NCI-H2107 treated with DMSO at 0.1 percent for 48 hours (cell line): ENCODE results near the gene TP53INP2.
"Not testable (repeated sequence)": the region's sequence is repeated elsewhere in the genome, so short reads cannot be mapped to it uniquely, and the experiment has no call there.

Source experiments
- DNase-seq: peaks from one replicate; lab custom pipeline; 2025; ENCODE audit not compliant: unreplicated experiment; lab: John Stamatoyannopoulos, UW

TP53INP2 gene

DNA sequence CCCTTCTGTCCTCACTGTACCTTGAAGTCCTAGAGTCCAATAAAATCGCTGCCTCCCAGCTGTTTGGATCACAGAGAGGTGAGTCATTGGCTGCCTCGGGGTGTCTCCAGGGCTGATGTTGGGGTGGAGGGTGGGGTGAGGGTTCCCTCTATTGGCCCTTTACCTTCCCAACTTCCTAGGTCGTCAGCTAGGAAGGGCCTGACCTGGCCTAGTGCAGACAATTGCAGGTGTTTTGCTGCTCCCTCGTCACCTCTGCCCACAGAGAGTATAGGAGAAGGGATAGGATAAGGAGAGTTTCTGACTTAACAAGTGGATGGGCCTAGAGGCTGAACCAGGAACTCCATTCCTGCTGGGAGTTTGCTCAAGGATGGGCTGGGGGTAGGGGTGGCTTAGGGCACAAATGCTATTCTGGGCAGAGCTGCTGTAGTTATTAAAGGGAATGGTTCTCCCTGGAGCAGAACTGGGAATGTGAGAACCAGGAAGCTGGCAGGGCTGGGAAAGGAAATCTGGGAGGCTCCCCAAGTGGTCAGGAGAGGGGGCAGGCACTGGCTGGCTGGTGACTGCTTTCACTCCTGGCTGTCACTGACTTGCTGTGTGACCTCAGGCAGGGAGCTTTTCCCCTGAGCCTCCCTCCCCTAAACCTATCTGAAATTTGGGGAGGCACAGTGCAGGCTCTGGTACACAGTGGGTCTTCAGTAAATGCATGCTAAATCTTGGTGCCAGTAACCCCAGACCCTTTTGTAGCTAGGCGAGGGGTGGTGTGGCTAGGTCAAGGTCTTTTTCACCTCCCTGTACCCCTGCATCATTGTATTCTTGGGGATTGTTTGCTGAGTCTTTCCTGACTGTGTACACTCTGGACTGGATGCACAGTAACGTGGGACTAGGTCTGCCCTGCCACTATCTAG, 1.5 kb downstream of the TP53INP2 start:
- DNase-seq: no peak

DNA sequence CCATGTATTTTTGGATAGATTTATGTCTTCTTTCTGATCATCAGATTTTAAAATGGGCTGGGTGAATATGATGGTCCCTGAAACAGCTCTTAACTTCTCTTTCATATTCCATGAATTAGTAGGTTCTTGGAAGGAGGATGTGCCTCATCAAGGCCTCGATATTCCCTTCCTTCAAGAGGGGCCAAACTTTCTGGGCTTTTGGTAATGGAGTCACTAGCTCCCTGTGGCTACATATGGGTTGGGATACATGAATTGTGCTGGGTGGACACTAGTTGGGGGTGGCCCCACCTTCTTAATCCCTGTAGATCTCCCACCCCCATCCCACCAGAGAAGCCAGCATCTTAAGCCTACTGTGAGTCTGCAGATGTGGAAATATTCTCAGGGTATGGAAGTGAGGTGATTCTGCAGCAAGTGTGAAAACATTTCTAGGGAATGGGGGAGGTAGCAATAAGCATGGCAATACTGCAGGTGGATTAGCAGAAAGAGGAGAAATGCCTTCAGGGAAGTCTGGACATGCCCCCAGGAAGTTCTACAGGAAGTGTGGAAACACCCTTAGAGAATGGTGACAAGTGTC, 2.2 kb downstream of the TP53INP2 start:
- DNase-seq: no peak

DNA sequence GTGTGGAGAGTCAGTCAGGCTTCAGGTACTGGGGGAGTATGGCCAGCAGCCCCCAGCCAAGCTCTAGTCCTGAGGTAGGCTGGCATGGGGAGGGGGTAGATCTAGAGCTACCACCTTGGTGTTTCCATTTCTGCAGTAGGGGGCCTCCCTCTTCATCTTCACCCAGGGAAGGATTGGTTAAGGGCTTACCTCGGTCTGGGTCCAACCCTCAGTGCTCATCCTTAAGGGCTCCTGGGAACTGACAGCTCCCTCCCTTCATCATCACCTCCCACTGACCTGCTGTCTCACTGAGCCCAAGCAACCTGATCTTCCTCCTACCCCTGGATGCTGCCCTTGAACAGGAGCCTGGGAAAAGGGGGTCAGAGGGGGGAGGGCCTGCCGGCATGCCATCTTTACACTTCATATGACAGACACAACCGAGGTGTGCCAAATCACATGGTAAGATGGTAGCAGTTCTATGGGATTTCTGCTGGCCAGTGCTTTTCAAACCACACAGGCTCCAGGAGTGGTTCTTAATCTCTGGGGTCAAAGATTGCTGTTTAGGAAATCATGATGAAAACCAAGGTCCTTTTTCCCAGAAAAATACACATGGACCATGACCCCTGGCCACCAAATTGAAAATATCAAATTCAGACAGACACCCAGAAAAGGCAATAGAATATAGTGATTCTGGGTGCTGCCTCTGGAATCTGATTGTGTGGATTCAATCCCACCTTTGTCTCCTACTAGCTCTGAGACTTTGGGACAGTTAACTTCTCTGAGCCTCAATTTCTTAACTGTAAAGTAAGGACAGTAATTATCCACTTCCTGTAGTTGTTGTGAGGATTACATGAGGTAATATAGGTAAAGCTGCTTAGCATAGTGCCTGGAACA, 3.0 kb downstream of the TP53INP2 start:
- DNase-seq: no peak

DNA sequence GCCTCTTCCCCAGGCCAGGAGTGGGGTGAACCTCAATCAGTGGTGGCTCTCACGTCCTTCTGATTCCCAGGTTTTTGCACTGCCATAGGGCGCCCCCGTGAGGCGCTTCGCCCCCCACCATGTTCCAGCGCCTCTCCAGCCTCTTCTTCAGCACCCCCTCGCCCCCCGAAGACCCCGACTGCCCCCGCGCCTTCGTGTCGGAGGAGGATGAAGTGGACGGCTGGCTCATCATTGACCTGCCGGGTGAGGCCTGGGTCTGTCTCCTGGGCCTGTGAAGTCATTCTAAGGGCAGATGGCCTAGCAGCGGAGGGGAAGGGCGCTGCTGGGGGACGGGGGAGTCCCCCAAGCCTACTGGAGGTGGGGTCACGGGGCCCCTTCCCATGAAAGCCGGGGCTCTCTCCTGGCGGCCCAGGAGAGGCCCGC, 4.5 kb downstream of the TP53INP2 start:
- DNase-seq: peak; percentile 18

DNA sequence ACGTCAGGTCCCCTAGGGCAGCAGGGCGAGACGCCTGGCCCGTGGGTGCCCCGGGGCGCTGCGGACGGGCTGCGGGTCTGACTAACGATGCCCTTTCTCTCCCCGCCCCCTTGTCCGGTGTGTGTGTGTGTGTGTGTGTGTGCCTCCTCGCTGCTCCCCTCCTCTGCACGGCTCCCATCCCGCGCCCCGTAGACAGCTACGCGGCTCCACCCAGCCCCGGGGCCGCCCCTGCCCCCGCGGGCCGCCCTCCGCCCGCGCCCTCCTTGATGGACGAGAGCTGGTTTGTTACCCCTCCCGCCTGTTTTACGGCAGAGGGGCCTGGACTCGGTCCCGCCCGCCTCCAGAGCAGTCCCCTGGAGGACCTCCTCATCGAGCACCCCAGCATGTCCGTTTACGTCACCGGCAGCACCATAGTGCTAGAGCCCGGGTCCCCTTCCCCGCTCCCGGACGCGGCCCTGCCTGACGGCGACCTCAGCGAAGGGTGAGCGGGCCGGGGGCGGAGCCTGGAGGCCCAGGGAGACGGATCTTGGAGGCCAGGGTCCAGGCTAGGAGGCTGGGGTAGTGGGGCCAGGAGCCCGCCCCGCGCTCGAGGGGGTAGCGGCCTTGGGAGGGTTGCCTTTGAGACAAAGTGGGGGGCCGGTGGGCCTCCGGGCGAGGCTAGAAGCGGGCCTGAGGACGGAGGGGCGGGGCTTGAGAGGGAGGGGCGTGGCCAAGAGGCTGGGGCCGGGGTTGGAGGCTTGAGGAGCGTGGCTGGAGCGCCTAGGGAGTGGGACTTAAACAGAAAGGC, 5.1 kb downstream of the TP53INP2 start:
- DNase-seq: no peak

DNA sequence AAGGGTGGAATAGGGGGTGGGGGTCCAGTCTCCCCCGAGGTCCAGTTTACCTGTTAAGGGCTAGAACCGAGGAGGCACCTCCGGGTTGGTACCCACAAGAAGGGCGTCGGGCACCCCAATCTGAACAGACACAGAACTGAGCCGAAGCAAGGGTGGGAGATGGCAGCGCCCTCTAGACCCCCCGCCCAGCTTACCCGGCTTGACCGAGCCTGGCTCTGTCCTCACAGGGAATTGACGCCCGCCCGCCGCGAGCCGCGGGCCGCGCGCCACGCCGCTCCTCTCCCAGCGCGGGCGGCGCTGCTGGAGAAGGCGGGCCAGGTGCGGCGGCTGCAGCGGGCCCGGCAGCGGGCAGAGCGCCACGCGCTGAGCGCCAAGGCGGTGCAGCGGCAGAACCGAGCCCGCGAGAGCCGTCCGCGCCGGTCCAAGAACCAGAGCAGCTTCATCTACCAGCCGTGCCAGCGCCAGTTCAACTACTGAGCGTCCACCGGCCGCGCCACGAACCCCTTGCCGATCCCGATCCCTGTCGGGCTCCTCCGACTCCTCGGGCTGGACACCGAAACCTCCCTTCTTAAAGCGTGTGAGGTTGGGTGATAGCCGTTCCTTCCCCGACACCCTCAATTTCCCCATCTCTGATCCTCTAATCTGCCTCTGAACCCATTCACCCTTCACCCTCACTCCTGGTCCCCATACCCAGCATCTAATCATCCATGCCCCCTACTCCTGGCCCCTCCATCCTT, 5.9 kb downstream of the TP53INP2 start:
- peak; percentile 48 for DNase-seq

DNA sequence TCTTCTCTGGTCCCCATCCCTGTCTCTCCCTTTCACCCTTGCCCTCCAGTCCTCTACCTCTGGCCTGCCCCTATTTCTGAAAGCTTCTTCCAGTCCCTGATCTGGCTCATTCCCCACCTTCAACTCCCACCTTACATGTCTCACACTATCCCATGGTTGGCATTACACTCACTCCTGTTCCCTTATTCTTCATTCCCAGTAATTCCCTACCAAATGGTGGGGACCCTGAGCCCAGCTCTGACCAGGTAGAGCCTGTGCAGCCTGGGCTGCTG, 6.4 kb downstream of the TP53INP2 start:
- no peak for DNase-seq

DNA sequence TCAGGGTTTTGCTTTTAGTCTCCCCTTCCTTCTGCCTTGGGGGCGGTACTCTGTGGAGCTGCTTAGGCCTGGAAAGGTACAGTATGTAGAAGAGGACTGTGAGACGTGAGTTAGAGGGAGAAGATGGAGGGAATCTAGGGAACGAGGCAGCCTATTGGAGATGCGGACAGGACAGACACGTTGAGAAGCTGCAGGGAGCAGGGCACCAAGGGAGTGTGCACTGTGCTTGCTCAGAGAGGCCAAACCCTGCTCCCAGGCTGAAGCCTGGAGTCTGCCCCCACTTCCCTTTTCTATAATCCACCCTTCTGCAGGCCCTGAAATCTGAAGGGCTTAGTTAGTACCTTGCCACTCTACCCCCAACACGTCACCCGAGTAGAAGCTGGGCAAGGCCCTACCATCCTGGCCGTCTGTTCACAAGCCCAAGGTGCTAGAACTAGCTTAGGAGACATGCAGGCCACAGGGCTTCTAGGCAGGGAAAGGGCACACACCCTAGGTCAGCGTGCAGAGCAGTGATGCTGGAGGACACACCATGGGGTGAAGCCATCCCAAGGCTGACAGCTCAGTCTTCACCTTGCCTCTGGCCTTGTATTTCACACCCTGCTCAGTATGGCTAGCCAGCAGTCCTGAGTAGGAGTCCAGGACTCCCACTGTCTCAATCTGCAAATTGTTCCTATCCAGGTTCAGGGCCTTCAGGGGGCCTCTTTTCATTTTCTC, 6.9 kb downstream of the TP53INP2 start:
- no peak for DNase-seq

DNA sequence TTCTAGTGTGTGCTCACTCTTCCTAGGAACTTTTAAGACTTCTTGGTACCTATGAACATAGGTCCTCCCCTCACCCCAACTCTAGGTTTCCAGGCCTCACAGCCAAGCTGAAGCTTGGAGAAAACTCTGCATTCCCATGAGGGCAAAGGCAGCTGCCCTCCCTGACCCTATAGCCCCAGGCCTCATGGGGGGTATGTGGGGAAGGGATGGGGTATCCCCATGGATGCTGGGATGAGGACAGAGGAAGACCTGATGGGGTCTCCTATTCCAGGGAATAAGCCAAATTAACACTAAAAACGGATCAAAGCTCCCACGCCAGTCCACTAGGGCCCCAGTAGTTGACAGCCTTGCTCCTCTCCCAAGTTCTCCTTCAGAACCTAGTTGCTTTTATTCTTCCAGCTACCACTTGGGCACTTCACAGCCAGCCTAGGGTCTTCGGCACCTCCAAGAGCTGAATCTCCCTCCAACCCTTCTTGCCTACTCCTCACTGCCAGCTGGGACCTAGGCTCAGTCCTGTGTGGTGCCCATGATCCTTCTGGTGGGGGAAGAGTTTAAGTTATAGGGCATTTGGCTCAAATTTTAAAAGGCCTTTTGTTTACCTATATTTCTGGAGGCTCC, 7.8 kb downstream of the TP53INP2 start:
- no peak for DNase-seq

DNA sequence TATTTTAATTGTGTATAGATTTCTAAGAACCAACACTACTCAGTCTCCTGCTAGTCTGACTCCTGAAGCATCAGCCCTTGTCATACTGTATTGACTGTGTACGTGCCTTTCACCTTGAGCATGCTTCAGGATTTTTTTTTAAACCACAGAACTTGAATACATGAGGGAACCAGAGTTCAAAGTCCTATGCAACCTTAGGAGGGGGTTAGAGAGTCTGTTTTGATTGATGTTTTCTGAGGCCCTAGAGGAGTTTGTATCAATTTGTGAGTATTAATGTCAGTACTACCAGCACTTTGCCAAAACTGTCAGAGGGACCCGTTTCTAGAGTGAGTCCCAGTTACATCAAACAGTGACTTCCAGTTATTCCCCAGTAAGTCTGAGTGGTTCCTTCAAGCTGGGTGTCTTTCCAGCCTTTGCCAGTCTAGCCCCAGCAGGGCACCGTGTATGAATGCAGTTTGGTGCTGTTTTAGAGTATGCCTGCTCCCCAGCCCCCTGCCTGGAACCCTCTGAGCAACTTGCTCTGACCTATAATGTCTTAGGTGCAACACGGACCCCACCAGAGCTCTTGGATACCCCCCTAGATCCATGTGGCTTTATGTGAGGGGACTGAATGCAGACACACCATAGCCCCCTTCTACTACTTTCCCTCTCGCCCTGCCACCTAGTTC, 8.5 kb downstream of the TP53INP2 start:
- no peak for DNase-seq

DNA sequence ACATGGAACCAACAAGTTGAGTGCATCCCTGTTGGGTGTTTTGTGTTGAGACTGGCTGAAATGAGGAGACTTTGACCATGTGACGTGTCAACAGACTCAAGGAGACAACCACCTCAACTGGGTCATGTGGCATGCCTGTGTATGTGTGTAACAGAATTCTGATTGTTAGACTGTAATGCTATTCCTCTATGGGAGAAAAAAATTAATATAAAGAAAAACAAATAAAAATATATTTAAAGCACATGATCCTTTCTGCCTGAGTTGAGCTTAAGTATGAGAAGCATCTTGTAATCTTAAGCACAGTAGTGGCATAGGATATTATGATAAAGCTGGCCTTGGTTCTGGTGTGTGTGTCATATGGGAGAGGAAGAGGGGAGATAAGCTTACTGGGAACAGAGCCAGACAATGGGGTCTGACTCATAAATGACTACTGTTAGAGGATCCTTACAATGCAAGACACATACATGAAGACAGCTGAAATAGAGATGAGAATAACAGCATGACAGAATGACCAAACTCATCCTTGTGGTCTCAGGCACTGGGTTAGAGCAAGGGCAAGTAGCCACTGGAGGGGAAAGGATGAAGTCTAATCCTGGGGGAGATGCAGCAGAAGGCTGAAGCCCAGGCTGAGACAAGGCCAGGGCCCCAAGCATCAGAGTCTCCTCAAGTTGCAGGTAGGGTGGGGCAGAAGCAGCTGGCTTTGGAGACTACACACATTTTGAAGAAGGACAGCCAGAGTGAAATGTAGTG, 9.2 kb downstream of the TP53INP2 start:
- DNase-seq: no peak

DNA sequence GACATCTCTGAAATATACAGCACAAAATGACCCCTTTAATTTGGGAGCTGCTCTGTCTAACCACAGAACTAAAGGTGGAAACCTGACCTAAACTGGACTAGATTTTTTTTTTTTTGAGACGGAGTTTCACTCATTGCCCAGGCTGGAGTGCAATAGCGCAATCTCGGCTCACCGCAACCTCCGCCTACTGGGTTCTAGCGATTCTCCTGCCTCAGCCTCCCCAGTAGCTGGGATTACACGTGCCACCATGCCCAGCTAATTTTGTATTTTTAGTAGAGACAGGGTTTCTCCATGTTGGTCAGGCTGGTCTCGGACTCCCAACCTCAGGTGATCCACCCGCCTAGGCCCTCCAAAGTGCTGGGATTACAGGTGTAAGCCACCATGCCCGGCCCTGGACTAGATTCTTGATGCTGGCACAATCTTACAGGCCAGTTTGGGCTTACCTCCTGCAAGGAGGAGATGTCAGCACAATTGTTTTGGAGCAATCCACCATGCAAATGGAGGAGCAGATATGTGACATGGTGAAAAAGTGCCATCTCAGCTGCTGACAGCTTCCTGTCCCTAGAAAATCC, 9.9 kb downstream of the TP53INP2 start:
- not testable (repeated sequence) for DNase-seq

DNA sequence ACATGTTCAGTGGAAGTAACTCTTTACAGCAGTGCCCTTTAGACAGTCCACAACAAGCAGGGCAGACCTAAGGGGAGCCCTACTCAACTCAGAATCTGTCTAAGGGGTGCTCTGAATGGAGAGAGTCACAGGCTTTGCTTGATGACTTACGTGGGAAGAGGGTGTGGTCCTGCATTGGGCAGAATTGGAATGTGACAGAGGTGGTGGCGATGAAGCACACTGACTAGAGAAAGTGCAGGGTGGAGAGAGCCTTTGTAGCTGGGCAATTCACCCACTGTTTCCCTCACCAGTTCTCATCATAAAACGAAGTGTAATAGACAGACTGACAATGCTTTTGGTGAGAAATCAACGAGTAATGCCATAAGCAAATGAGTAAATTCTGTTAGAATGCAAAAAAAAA, 11.2 kb downstream of the TP53INP2 start:
- no peak for DNase-seq

DNA sequence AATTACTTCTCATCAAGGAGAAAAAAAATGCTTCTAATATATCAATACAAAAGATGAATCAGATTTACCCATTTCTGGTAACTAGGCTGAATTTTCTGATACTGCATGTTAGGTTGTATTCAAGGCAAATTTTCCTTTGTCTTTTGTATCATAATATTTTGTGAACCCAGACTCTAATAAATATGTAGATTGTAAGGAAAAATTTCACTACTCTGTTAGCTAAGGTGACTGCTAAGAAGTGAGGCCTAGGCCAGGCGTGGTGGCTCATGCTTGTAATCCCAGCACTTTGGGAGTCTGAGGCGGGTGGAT, 12.7 kb downstream of the TP53INP2 start:
- no peak for DNase-seq

DNA sequence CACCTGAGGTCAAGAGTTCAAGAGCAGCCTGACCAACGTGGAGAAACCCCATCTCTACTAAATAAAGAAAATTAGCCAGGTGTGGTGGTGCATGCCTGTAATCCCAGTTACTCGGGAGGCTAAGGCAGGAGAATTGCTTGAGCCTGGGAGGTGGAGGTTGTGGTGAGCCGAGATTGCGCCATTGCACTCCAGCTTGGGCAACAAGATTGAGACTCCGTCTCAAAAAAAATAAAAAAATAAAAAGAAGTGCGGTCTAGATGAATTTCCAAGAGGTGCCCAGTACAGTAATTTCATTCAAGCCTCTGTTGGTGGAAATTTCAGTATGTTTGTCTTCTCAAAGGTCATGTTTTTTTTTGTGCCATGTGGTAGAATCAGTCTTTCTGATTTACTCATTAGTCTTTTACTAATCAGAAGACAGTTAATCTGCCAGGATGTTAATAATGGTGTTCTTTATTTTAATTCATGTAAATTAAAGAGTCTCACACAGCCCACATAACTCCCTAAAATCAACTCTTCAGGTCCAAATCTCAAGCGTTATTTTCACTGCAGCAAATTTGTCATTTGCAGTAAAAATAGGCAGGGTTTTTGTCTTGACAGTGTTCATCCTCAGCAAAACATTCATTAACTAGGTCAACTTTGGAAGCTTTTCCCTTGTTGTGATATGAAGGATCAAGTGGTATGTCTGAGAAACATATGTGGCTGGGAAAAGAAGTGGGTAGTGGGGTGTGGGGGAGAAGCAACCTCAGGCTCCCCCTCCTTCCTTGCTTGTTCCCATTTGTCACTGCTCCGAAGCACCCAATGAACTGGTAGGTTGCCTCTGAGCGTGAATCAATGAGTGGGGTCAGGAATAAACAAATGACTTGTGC, 13.3 kb downstream of the TP53INP2 start:
- DNase-seq: no peak

DNA sequence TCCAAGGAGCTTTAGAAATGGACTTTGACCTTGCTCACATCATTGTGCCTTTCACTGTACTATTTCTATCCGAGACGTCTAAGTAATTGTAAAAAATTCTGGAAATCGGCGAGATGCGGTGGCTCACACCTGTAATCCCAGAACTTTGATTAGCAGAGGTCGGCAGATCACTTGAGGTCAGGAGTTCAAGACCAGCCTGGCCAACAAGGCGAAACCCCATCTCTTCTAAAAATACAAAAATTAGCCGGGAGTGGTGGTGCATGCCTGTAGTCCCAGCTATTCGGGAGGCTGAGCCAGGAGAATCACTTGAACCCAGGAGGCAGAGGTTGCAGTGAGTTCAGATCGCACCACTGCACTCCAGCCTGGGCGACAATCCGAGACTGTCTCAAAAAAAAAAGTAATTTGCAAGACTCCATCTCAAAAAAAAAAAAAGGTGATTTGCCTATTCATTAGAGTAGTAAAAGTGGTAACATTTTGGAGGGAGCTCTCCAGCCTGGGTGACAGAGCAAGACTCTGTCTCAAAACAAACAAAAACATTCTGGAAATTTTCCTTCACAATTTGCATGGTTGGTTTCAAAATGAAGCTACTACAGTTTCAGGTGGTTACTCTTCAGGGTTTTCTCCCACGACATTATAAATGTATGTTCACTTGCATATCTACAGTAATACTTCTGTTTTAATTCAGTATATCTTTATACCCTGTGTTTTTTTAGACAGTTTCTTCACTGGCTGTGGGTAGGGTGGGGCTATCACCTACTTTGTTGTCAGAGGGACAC, 15.3 kb downstream of the TP53INP2 start:
- DNase-seq: not testable (repeated sequence)
